Epidermal melanocyte (primary cell): ENCODE data around the gene PGM2L1.
A peak's percentile ranks its signal among the peaks of the same experiment; 100 is the strongest.
"Not testable (repeated sequence)": the region's sequence is repeated elsewhere in the genome, so short reads cannot be mapped to it uniquely, and the experiment has no call there.

ENCODE experiments used
- DNase-seq: peaks from one replicate; pipeline ENCODE4 v3.0.0; 2011; ENCODE audit warnings: low spot score; ENCODE audit not compliant: insufficient read length

PGM2L1 gene

GRCh38 chr11:74400606-74401005, 2.4 kb upstream of the PGM2L1 start:
- DNase-seq: no peak

- DNase-seq: no peak
Measured at GRCh38 chr11:74397501-74398243, 561 bp downstream of the PGM2L1 start.

- no peak for DNase-seq
Measured at GRCh38 chr11:74392256-74392655, 6.0 kb downstream of the PGM2L1 start.

- DNase-seq: no peak
Measured at GRCh38 chr11:74391193-74391592, 7.0 kb downstream of the PGM2L1 start.

GRCh38 chr11:74390697-74391096, 7.5 kb downstream of the PGM2L1 start:
- no peak for DNase-seq

- no peak for DNase-seq
Measured at GRCh38 chr11:74388678-74389327, 9.4 kb downstream of the PGM2L1 start.

- DNase-seq: no peak
Measured at GRCh38 chr11:74384641-74385040, 13.6 kb downstream of the PGM2L1 start.

- no peak for DNase-seq
Measured at GRCh38 chr11:74380746-74381439, 17.3 kb downstream of the PGM2L1 start.

GRCh38 chr11:74377689-74378088, 20.5 kb downstream of the PGM2L1 start:
- no peak for DNase-seq

- no peak for DNase-seq
Measured at GRCh38 chr11:74373382-74373781, 24.9 kb downstream of the PGM2L1 start.

- peak; percentile 18 for DNase-seq
Measured at GRCh38 chr11:74371269-74372052, 26.8 kb downstream of the PGM2L1 start.

GRCh38 chr11:74370123-74370522, 28.1 kb downstream of the PGM2L1 start:
- DNase-seq: no peak

GRCh38 chr11:74367881-74368280, 30.4 kb downstream of the PGM2L1 start:
- DNase-seq: no peak

- DNase-seq: no peak
Measured at GRCh38 chr11:74366576-74366975, 31.7 kb downstream of the PGM2L1 start.

- DNase-seq: not testable (repeated sequence)
Measured at GRCh38 chr11:74365805-74366204, 32.4 kb downstream of the PGM2L1 start.

GRCh38 chr11:74357449-74357848, 40.8 kb downstream of the PGM2L1 start:
- no peak for DNase-seq

GRCh38 chr11:74355626-74356025, 42.6 kb downstream of the PGM2L1 start:
- no peak for DNase-seq

GRCh38 chr11:74354036-74354435, 44.2 kb downstream of the PGM2L1 start:
- no peak for DNase-seq

GRCh38 chr11:74347381-74347780, 50.9 kb downstream of the PGM2L1 start:
- no peak for DNase-seq

- DNase-seq: no peak
Measured at GRCh38 chr11:74345420-74345819, 52.8 kb downstream of the PGM2L1 start.

- DNase-seq: no peak
Measured at GRCh38 chr11:74341921-74342320, 56.3 kb downstream of the PGM2L1 start.

- no peak for DNase-seq
Measured at GRCh38 chr11:74339619-74340018, 58.6 kb downstream of the PGM2L1 start.
